Measurements from ENCODE around the gene OR6C65.

OR6C65 gene

GRCh38 chr12:55448825-55449224 is 48.5 kb downstream of the OR6C65 start:
- no peak for DNase-seq

All from activated naive CD4-positive, alpha-beta T cell treated with anti-CD3 and anti-CD28 coated beads, Interleukin-2, amount 50 U/mL, for 16 hours (primary cell).